ENCODE data around the gene NUP205.

GRCh38 chr7:135519233-135519688, 38.5 kb upstream of the NUP205 start:
- TF ChIP-seq POLR2AphosphoS5 (IDR thresholded peaks at IDR 0.05; ENCODE audit: borderline replicate concordance, low read depth, low read length) (no peak), EZH2 (IDR thresholded peaks at IDR 0.05) (no peak), FOXP2 (optimal IDR thresholded peaks at IDR 0.05; ENCODE audit: control extremely low read depth, extremely low read length, insufficient read depth) (no peak)
